ENCODE measurements around the gene PTPRG. TPM values are rescaled to one million over a fixed set of nuclear protein-coding genes. Genes with fewer than 3 reads are reported as not detected.

The PTPRG gene
- total and polyA plus RNA-seq, 2 of the 13 experiments (the other 11 are each of a cell fraction or from before 2014, with no cell fraction given) = 8.0 to 25.3 TPM

- no peak for ATAC-seq
- WGBS (ENCODE audit: low lambda C conversion rate) = 68% methylated on average over 4 of the region's 4 CpGs
- TF ChIP-seq HMG20A (CRISPR knock-in tag; IDR thresholded peaks at IDR 0.05; ENCODE audit: borderline replicate concordance) = no peak
- TF ChIP-seq ARID5B (CRISPR knock-in tag; IDR thresholded peaks at IDR 0.05) = peak; percentile 54; the same call in 1 of the 2 replicates
- peak; percentile 70 for TF ChIP-seq CEBPB (IDR thresholded peaks at IDR 0.05; ENCODE audit: borderline replicate concordance, low read depth, low read length)
Observed at GRCh38 chr3:62088472-62089104, 527.2 kb downstream of the PTPRG start.

GRCh38 chr3:62090066-62090465 lies 528.7 kb downstream of the PTPRG start:
- intact Hi-C loops (cut with micrococcal nuclease; ENCODE audit: unreplicated experiment) (no loop called here), in situ Hi-C loops (cut with HindIII; ENCODE audit: extremely low pct_ligation_motif_present, low pct_unique_long_range_greater_than_20kb) (no loop called here)
- Histone ChIP-seq H3K36me3 (replicated peaks in 1 of 2; ENCODE audit: control insufficient read depth in 1 of 2, insufficient read depth in 2 of 2, low read length in 2 of 2) (no peaks in the 10 kb centered on the region), H4K20me1 (ENCODE audit: insufficient read depth, low read length) (no peaks in the 10 kb centered on the region), H3K4me1 (ENCODE audit: insufficient read depth, low read length) (peaks cover 8% of the 10 kb centered on the region; the same call in 1 of the 2 replicates), H3K4me2 (ENCODE audit: low read depth, low read length) (no peak overlapping the region), H3K9ac (ENCODE audit: insufficient read depth, low read depth, low read length) (no peak overlapping the region), H3K27me3 (ENCODE audit: control insufficient read depth in 1 of 2, insufficient read depth in 2 of 2, low read length in 2 of 2) (no peaks in the 10 kb centered on the region), H3K79me2 (ENCODE audit: insufficient read depth, low read length) (no peaks in the 10 kb centered on the region), H2AFZ (ENCODE audit: low read length) (no peak overlapping the region), H3K27ac (ENCODE audit: extremely low read length, insufficient read depth, low read length) (no peak overlapping the region), H3K4me3 (replicated peaks in 1 of 3; ENCODE audit: insufficient read depth in 1 of 3, low read depth in 2 of 3, low read length in 3 of 3) (no peak overlapping the region), H3K9me3 (ENCODE audit: low read length) (no peaks in the 10 kb centered on the region)
- DNase-seq (ENCODE audit: low spot score) (no peak), FAIRE-seq (no peak), ATAC-seq (no peak)
- WGBS (ENCODE audit: low lambda C conversion rate) = 98% methylated on average over 2 of the region's 2 CpGs
- CTCF ChIA-PET (ENCODE audit: low intra/inter-chr PET ratio, low total read pairs) = no interaction called here
- no TSS peak for BruUV-seq (replicated peaks)
- POLR2A ChIA-PET = no interaction called here
- TF ChIP-seq AFF4 (CRISPR knock-in tag; IDR thresholded peaks at IDR 0.05) (no peak), MED8 (CRISPR knock-in tag; IDR thresholded peaks at IDR 0.05; ENCODE audit: insufficient replicate concordance) (no peak), SMC3 (IDR thresholded peaks at IDR 0.05; ENCODE audit: low read length) (no peak), PAF1 (CRISPR knock-in tag; IDR thresholded peaks at IDR 0.05) (no peak), FOXO4 (CRISPR knock-in tag; conservative IDR thresholded peaks at IDR 0.05) (no peak)

More at GRCh38 chr3:62088472-62089104, 527.2 kb downstream of the PTPRG start:
- no peaks in the 10 kb centered on the region for H3K36me3 ChIP-seq (replicated peaks in 1 of 2; ENCODE audit: control insufficient read depth in 1 of 2, insufficient read depth in 2 of 2, low read length in 2 of 2)
- H3K27ac ChIP-seq (ENCODE audit: extremely low read length, insufficient read depth, low read length) = no peak overlapping the region
- no peaks in the 10 kb centered on the region for H3K79me2 ChIP-seq (ENCODE audit: insufficient read depth, low read length)
- no peak overlapping the region for H2AFZ ChIP-seq (ENCODE audit: low read length)
- DNase-seq (ENCODE audit: low spot score) (no peak), FAIRE-seq (no peak)
- intact Hi-C loops (cut with micrococcal nuclease; ENCODE audit: unreplicated experiment) = no loop called here
- in situ Hi-C loops (cut with HindIII; ENCODE audit: extremely low pct_ligation_motif_present, low pct_unique_long_range_greater_than_20kb) = no loop called here
- no peaks in the 10 kb centered on the region for H3K9me3 ChIP-seq (ENCODE audit: low read length)
- peaks cover 8% of the 10 kb centered on the region; the same call in 1 of the 2 replicates for H3K4me1 ChIP-seq (ENCODE audit: insufficient read depth, low read length)
- BruUV-seq (replicated peaks) = no TSS peak
- H4K20me1 ChIP-seq (ENCODE audit: insufficient read depth, low read length) = no peaks in the 10 kb centered on the region
- H3K4me3 ChIP-seq (replicated peaks in 1 of 3; ENCODE audit: insufficient read depth in 1 of 3, low read depth in 2 of 3, low read length in 3 of 3) = no peak overlapping the region
- POLR2A ChIA-PET = no interaction called here
- no peak overlapping the region for H3K9ac ChIP-seq (ENCODE audit: insufficient read depth, low read depth, low read length)
- H3K27me3 ChIP-seq (ENCODE audit: control insufficient read depth in 1 of 2, insufficient read depth in 2 of 2, low read length in 2 of 2) = no peaks in the 10 kb centered on the region
- CTCF ChIA-PET (ENCODE audit: low intra/inter-chr PET ratio, low total read pairs) = no interaction called here
- H3K4me2 ChIP-seq (ENCODE audit: low read depth, low read length) = no peak overlapping the region

Measured in HepG2 (cell line).